ENCODE measurements around the gene SLC6A11.

SLC6A11 gene

GRCh38 chr3:10792208-10792607, 23.8 kb upstream of the SLC6A11 start:
- DNase-seq = no peak

GRCh38 chr3:10798600-10799367, 17.2 kb upstream of the SLC6A11 start:
- DNase-seq = no peak

GRCh38 chr3:10804183-10804648, 11.8 kb upstream of the SLC6A11 start:
- no peak for DNase-seq

- DNase-seq = no peak
These were observed 10.0 kb upstream of the SLC6A11 start for GRCh38 chr3:10806006-10806405.

- DNase-seq = no peak
These were observed 7.8 kb upstream of the SLC6A11 start for GRCh38 chr3:10808130-10808735.

GRCh38 chr3:10808974-10809373, 7.1 kb upstream of the SLC6A11 start:
- no peak for DNase-seq

GRCh38 chr3:10810376-10810775, 5.7 kb upstream of the SLC6A11 start:
- DNase-seq = no peak

- no peak for DNase-seq
These were observed 2.6 kb upstream of the SLC6A11 start for GRCh38 chr3:10813425-10813824.

- DNase-seq = no peak
These were observed 1.4 kb upstream of the SLC6A11 start for GRCh38 chr3:10814623-10815022.

- no peak for DNase-seq
These were observed 541 bp upstream of the SLC6A11 start for GRCh38 chr3:10815487-10815886.

GRCh38 chr3:10816863-10817253, 830 bp downstream of the SLC6A11 start:
- DNase-seq = no peak

- no peak for DNase-seq
These were observed 1.5 kb downstream of the SLC6A11 start for GRCh38 chr3:10817506-10817905.

GRCh38 chr3:10822055-10822454, 6.0 kb downstream of the SLC6A11 start:
- no peak for DNase-seq

GRCh38 chr3:10822708-10823515, 6.9 kb downstream of the SLC6A11 start:
- DNase-seq = no peak

- no peak for DNase-seq
These were observed 7.4 kb downstream of the SLC6A11 start for GRCh38 chr3:10823516-10823818.

GRCh38 chr3:10824468-10824867, 8.4 kb downstream of the SLC6A11 start:
- DNase-seq = no peak

- DNase-seq = no peak
These were observed 17.9 kb downstream of the SLC6A11 start for GRCh38 chr3:10833855-10834414.

GRCh38 chr3:10834951-10835350, 18.9 kb downstream of the SLC6A11 start:
- DNase-seq = no peak

GRCh38 chr3:10835406-10835805, 19.4 kb downstream of the SLC6A11 start:
- DNase-seq = no peak

GRCh38 chr3:10836676-10837075, 20.6 kb downstream of the SLC6A11 start:
- no peak for DNase-seq

GRCh38 chr3:10837849-10838248, 21.8 kb downstream of the SLC6A11 start:
- no peak for DNase-seq

- no peak for DNase-seq
These were observed 23.1 kb downstream of the SLC6A11 start for GRCh38 chr3:10839167-10839566.

- DNase-seq = no peak
These were observed 25.1 kb downstream of the SLC6A11 start for GRCh38 chr3:10841100-10841499.

GRCh38 chr3:10843378-10843777, 27.4 kb downstream of the SLC6A11 start:
- DNase-seq = no peak

All from femur (tissue), 1 donor.